ES-I3 (cell line): Measurements from ENCODE around the gene AQP12A.

Experiments used
- H3K36me3 ChIP-seq: 2 replicates; pipeline ENCODE4 v1.6.1; 2013; ENCODE audit warnings: mild to moderate bottlenecking, low read length, control low read depth, moderate library complexity; ENCODE audit not compliant: insufficient read depth
- H3K4me1 ChIP-seq: 2 replicates; pipeline ENCODE4 v1.6.1; 2013; ENCODE audit warnings: mild to moderate bottlenecking, control low read depth, low read length; ENCODE audit not compliant: insufficient read depth
- H3K9ac ChIP-seq: 2 replicates; pipeline ENCODE4 v1.6.1; 2013; ENCODE audit warnings: low read depth, mild to moderate bottlenecking, low read length, moderate library complexity
- H3K9me3 ChIP-seq: 2 replicates; pipeline ENCODE4 v1.6.1; 2013; ENCODE audit warnings: mild to moderate bottlenecking, low read length, moderate library complexity; ENCODE audit not compliant: control insufficient read depth, insufficient read depth

AQP12A gene

GRCh38 chr2:240725671-240726070 lies 34.0 kb downstream of the AQP12A start:
- Histone ChIP-seq H3K9ac (no peak overlapping the region), H3K4me1 (no peaks in the 10 kb centered on the region), H3K9me3 (no peaks in the 10 kb centered on the region), H3K36me3 (peaks cover 18% of the 10 kb centered on the region)

GRCh38 chr2:240726876-240727275 lies 35.2 kb downstream of the AQP12A start:
- Histone ChIP-seq H3K4me1 (no peaks in the 10 kb centered on the region), H3K36me3 (peaks cover 18% of the 10 kb centered on the region), H3K9ac (no peak overlapping the region), H3K9me3 (no peaks in the 10 kb centered on the region)

DNA sequence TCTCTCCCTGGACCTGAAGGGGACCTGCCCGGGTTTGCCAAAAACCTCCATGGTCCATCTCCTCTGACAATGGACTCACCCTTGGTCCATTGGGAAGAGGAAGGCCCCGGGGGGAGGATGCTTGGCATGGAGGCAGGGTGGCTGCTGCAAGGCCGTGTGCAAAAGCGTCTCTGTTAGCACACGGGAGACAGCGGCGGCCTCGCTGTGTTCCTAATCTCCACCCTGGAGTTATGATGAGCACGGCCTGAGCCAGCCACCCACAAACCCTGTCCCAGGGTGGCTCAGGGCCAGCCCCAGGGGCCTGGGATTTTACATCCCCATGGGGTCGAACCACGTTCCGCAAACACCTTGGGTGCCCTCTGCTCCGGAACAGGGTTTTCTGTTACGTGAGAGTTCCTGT lies 35.8 kb downstream of the AQP12A start:
- Histone ChIP-seq H3K9me3 (no peaks in the 10 kb centered on the region), H3K36me3 (peaks cover 14% of the 10 kb centered on the region), H3K9ac (no peak overlapping the region), H3K4me1 (no peaks in the 10 kb centered on the region)

- Histone ChIP-seq H3K9ac (no peak overlapping the region), H3K4me1 (no peaks in the 10 kb centered on the region), H3K36me3 (peaks cover 14% of the 10 kb centered on the region), H3K9me3 (no peaks in the 10 kb centered on the region)
Observed at GRCh38 chr2:240727913-240728312, 36.2 kb downstream of the AQP12A start.

DNA sequence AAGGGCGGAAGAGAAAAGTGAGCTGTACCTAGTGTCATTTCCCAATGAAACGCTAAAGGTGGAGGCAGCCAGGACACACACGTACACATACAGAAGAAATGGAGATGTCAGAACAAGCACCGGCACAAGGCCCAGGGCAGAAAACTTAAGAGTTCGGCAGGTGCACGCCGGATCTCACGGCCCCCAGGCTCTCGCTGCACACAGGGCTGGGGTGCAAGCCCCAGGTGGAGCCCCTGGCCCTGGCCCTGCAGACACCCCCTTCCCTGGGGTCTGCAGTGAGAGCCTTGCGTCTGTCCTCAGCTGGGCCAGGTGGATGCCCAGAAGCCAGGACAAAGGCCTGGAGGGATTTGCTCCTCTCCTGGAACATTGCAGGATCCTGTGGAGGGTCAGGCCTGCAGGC lies 36.7 kb downstream of the AQP12A start:
- H3K9me3 ChIP-seq: no peaks in the 10 kb centered on the region
- peaks cover 14% of the 10 kb centered on the region for H3K36me3 ChIP-seq
- H3K4me1 ChIP-seq: no peaks in the 10 kb centered on the region
- no peak overlapping the region for H3K9ac ChIP-seq

DNA sequence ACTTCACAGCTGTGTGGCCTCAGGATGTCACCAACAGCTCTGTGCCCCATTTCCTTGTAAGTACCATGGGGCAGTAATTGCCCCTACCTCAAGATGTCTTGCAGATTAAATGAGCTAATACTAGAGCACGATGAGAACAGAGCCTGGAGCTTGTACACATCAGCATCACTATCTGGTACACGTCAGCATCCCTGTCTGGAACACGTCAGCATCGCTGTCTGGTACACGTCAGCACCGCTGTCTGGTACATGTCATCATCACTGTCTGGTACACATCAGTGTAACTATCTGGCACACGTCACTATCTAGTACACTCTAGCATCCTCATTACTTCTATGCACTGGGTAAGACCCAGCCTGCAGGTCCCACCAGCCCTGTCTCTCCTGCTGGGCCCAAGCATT lies 37.2 kb downstream of the AQP12A start:
- Histone ChIP-seq H3K9me3 (no peaks in the 10 kb centered on the region), H3K36me3 (peaks cover 9% of the 10 kb centered on the region), H3K9ac (no peak overlapping the region), H3K4me1 (no peaks in the 10 kb centered on the region)

GRCh38 chr2:240730501-240731177 lies 39.0 kb downstream of the AQP12A start:
- Histone ChIP-seq H3K36me3 (peaks cover 4% of the 10 kb centered on the region; the same call in 1 of the 2 replicates), H3K9ac (no peak overlapping the region), H3K9me3 (no peaks in the 10 kb centered on the region), H3K4me1 (no peaks in the 10 kb centered on the region)

- H3K36me3 ChIP-seq: peaks cover under 1% of the 10 kb centered on the region; the same call in 1 of the 2 replicates
- H3K4me1 ChIP-seq: no peaks in the 10 kb centered on the region
- no peaks in the 10 kb centered on the region for H3K9me3 ChIP-seq
- no peak overlapping the region for H3K9ac ChIP-seq
Observed at GRCh38 chr2:240731178-240731545, 39.5 kb downstream of the AQP12A start.

- Histone ChIP-seq H3K9me3 (no peaks in the 10 kb centered on the region), H3K4me1 (no peaks in the 10 kb centered on the region), H3K36me3 (peaks cover 2% of the 10 kb centered on the region; the same call in 1 of the 2 replicates), H3K9ac (no peak overlapping the region)
Observed at GRCh38 chr2:240732184-240732583, 40.5 kb downstream of the AQP12A start.

DNA sequence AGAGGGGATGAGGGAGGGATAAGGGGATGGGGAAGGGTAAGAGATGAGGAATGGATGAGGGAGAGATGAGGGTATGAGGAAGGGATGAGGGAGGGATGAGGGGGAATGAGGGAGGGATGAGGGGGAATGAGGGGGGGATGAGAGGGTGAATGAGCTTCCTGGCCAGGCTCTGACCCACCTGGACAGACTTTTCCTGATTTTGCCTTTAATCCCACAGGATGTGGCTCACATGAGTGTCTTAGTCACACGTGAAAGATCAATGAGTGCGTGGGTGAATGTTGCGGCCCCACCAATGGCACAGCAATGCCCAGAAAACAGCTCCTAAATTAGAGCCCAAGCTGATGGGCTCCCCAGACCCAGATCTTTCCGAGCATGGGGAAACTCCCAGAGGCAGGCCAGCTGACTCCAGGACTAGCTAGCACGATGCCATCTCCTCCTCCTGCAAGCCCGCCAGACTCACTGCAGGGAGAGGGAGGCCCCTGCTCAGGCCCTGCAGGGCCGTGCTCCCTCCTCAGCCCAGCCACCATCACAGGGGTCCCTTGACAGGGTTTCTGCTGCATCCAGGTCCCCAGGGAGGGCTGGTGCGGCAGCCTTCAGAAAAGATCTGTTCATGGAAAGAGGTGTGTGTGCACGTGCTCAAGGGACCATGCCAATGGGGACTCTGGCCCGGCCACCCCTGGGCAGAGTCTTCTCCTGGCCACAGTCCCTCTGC lies 41.4 kb downstream of the AQP12A start:
- Histone ChIP-seq H3K4me1 (no peaks in the 10 kb centered on the region), H3K36me3 (peaks cover 6% of the 10 kb centered on the region; the same call in 1 of the 2 replicates), H3K9ac (no peak overlapping the region), H3K9me3 (no peaks in the 10 kb centered on the region)

- no peaks in the 10 kb centered on the region for H3K9me3 ChIP-seq
- no peak overlapping the region for H3K9ac ChIP-seq
- no peaks in the 10 kb centered on the region for H3K4me1 ChIP-seq
- peaks cover 15% of the 10 kb centered on the region; the same call in 1 of the 2 replicates for H3K36me3 ChIP-seq
Observed at GRCh38 chr2:240733803-240734495, 42.3 kb downstream of the AQP12A start.

- Histone ChIP-seq H3K9ac (no peak overlapping the region), H3K4me1 (no peaks in the 10 kb centered on the region), H3K9me3 (no peaks in the 10 kb centered on the region), H3K36me3 (peaks cover 16% of the 10 kb centered on the region)
Observed at GRCh38 chr2:240734756-240735155, 43.1 kb downstream of the AQP12A start.

DNA sequence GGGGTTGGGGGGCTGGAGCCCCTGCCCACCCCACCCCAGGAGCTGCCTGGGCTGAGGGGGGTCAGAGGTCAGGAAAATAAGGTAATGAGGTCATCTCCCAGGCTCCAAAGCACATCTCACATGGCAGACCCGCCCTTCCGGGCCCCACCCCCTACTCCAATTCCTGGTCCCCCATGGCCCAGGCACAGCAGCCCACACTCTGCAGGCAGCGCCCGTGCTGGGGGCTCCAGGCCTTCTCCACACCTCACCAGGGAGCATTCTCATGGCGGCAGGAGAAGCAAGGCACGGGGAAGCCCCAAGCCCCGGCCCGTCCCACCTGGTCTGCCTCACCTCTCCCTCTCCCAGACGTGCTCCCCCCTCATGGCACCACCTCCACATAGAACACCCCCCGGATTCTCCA lies 43.8 kb downstream of the AQP12A start:
- Histone ChIP-seq H3K9me3 (no peaks in the 10 kb centered on the region), H3K4me1 (no peaks in the 10 kb centered on the region), H3K36me3 (peaks cover 16% of the 10 kb centered on the region), H3K9ac (no peak overlapping the region)

DNA sequence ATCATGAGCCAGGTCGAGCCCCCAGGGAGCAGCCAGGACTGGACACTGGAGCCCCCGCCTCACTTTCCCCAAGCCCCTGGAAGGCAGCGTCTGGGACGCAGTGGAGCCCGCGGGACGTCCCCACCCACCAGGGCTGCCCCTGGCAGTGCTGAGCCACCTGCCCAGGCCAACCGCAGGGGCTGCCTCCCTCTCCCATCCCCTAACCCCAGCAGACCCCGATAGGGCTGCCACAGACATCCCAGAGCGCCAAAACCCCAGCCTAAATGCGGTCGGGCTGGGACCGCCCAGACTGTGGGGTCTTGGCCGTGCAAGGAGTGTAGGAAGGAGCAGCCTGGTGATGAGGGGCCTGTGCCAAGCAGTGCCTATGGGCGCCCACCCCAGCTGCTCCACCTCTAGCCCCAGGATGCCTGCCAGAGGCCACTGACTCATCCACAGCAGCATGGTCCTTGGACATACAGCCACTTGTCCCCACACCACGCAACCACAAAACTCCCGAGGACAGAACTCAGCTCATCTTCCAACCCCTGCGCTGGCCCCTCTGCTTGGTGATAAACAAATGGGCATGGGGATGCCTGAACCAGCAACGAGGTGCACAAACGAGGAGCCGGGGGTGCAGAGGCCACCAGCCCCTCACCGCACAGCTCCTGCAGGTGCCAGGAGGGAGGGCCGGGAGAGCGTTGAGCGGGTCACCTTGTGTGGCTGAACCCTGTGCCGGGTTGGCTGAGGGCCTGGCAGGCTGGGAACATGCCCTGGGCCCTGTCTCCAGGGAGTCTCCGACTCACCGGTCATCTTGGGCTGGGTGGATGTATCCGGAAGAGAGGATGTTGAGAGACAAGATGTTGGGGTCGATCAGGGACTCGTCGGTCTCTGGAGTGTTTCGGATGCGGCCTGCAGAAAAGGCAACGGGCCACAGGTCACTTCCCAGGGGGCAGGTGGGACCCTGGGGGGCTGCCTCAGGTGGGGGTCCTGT lies 44.9 kb downstream of the AQP12A start:
- H3K36me3 ChIP-seq: peaks cover 16% of the 10 kb centered on the region
- H3K4me1 ChIP-seq: no peaks in the 10 kb centered on the region
- no peaks in the 10 kb centered on the region for H3K9me3 ChIP-seq
- no peak overlapping the region for H3K9ac ChIP-seq
